T follicular helper cell (primary cell): ENCODE measurements around the gene GCNT1.
"Not testable (repeated sequence)": the region's sequence is repeated elsewhere in the genome, so short reads cannot be mapped to it uniquely, and the experiment has no call there.

Experiments used
- DNase-seq: peaks from one replicate; pipeline ENCODE4 v3.0.0-alpha.2; 2020; ENCODE audit warnings: low read depth
- total RNA-seq, 2 experiments: gene quantifications; one replicate each; lab custom pipeline; 2026; lab: John Stamatoyannopoulos, UW

GCNT1 gene
- 11.2 to 36.1 reads per million in 2 experiments for total RNA-seq

DNA sequence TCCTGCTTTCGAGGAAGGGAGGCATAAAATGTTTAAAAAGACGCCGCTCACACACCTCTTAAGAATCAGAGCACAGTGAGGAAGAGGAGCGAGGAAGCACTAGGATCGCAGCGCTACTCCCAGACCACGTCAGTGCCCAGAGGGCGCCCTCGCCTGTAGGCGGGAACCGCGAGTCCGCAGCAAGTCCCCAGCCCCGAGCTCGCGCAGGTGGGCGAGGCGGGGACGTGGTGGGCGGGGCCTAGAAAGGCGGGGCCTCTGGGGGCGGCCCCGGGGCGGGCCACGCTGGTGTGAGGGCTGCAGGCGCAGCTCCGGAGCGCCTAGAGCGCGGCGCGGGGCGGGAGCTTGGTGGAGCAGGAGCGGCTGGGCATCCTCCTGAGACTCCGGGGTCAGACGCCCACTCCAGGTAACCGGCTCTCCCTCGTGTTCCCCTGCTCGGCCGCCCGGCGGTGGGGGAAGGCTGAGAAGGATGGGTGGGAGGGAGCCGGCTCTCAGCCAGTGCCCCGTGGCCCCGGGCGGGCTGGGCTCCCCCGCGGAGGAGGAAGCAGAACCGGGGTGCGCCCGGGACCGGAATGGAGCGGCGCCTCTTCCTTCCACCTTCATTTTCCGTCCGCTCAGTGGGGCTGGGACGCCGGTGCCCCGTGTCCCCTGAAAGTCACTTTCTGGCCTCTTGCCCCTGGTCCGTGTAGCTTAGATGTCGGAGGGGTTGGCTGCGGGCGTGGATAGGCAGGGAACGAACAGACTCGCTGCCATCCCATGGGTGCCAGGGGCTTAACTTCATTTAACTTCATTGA lies at the start of gene GCNT1:
Gene GCNT1, plus strand, starts transcription at position 280 of the 791 bp plus-strand sequence. CDS start 43,200 bp downstream, outside the sequence.
- peak; percentile 81 for DNase-seq

DNA sequence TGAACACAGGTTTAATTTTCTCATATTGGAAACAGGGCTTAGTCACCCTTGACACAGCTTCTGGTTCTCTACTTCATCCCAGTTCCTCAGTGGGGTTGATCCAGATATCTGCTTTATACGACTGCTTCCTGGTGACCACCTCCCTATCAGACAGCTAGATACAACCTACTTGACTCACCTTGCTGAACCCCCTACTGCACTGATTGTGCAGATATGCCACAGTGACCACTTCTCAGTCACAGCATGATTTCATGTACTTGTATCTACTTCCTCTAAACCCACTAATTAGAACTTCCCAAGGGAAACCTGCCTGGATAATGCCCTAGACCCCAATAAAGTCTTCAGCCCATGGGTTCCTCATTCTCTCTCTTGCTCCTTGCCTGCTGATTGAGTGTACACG lies 46.3 kb upstream of the GCNT1 start:
- DNase-seq, result no peak

DNA sequence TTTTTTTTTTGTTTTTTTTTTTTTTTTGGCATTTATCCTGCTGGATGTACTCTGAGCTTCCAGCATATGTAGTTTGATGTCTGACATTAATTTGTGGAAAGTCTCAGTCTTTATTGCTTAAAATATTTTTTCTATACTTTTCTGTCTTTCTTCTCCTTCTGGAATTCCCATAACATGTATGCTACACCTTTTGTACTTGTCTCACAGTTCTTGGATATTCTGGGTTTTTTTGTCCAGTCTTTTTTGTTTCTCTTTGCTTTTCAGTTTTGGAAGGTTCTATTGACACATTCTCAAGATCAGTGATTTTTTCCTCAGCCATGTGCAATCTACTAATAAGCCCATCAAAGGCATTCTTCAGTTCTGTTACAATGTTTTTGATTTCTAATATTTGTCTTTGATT lies 45.3 kb upstream of the GCNT1 start:
- DNase-seq, result no peak

DNA sequence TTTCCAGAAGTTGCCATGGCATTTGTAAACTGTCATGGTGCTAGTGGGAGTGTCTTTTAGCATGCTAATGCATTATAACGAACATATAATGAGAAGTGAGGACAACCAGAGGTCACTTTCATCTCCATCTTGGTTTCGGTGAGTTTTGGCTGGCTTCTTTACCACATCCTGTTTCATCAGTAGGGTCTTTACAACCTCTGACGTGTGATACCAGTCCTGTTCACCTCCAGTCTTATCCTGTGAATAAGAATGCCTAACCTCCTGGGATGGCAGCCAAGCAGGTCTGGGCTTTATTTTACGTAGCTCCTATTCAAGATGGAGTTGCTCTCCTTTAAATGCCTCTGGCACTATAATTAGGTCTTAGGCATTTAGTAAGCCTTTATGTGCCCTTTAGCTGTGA lies 44.3 kb upstream of the GCNT1 start:
- no peak for DNase-seq

DNA sequence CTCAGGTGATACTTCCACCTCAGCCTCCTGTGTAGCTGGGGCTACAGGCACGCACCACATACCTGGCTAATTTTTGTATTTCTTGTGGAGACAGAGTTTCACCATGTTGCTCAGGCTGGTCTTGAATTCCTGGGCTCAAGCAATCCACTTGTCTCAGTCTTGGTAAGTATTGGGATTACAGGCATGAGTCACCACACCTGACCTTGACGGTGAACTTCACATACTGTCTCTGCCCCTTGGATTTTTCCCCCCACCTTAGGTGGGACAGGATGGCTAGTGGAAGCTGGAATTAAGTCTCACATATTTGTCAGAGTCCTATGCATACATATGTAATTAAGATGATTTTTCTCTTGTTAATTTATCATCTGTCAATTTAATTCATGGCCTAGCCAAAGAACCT lies 43.8 kb upstream of the GCNT1 start:
- DNase-seq, result no peak

DNA sequence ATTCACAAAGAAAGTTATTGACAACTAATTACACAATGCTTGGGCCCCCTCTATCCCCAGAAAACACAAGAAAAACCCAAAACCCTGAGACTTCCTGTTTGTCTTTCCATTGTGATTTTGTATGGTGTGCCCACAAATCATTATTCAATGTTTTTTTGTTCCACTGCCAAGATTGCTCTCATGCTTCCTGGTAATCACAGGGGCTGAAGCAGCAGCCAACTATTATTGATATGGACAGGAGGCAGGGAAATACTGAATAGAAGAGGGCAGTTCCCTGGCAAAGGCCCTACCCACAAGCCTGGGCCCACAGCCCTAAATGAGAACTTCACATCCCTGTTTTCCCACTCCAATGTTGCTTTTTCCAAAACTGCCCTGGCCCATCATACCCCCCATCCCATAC lies 43.3 kb upstream of the GCNT1 start:
- no peak for DNase-seq

DNA sequence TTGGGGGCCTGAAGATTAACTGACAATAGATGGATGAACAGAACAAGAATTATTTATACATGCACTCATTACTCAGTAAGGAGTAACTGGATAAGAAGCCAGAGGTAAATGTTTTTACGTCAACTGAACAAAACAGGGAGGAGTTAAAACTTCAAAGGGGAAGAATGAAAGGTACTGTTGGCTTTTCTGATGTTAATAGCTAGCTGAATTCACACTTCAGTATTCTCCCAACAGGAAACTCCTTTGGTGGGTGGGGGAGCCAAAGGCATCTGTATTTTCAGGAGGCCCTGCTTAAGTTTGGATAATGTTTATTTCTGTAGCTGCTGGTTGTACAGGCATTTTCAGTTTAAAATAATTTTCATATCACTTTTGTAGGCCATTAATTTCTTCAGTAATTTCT lies 41.6 kb upstream of the GCNT1 start:
- DNase-seq, result no peak

DNA sequence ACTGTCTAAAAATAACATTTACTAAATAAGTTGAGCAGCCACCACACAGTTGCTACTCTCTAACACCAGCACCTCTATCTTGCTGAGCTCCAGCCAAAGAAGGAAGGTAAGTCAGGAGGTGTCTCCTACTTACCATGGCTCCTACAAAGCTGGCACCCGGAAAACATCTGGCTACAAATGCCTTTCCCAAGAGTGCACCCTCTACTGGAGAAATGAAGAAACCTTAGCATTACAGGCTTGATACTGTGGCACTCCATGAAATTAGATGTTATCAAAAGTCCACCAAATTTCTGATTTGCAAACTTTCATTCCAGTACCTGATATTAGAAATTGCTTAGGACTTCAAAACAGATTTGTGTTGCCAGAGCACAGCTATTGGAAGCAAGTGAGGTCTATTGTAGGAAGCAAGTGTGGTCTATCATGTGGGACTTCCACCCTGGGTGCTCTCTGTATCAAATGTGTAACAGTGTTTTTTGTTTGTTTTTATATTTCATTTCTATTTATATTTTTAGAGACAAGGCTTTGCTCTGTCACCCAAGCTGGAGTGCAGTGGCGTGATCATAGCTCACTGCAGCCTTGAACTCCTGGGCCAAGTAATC lies 39.1 kb upstream of the GCNT1 start:
- DNase-seq, result no peak

DNA sequence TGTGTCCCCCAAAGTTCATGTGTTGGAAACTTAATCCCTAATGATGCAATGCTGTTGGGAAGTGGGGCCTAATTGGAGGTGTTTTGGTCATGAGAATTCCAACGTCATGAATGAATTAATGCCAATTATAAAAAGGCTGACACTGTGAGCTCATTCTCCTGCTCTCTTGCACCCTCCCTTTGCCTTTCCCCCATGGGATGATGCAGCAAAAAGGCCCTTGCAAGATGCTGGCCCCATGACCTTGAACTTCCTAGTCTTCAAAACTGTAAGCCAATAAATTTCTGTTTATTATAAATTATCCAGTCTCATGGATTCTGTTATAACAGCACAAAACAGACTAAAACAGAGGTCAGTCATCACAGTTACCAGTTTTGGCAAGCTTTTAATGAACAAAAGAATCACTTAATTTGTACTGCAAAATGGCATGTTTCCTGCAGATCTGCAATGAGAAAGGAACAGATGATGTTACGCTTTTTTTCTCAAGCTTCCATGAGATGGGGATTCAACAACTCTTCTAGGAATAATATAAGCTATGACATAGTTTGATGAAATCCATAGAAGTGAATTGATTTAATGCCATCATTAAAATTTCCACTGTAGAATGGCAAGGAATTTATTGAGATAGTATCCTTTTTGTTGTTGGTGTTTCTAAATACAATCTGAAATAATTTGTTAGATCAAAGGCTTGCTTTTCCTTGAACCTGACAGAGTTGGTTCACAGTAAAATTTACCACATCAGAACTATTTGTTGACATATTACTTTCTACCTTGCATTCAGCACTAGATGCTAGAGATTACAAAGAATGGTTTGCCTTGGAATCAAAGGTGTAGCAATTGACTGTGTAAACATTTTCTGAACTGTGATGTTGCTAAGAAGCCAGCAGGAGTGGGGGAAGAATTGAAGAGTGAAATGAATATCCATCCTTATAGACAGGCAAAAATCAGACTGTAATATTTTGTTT lies 35.5 kb upstream of the GCNT1 start:
- DNase-seq, result no peak

DNA sequence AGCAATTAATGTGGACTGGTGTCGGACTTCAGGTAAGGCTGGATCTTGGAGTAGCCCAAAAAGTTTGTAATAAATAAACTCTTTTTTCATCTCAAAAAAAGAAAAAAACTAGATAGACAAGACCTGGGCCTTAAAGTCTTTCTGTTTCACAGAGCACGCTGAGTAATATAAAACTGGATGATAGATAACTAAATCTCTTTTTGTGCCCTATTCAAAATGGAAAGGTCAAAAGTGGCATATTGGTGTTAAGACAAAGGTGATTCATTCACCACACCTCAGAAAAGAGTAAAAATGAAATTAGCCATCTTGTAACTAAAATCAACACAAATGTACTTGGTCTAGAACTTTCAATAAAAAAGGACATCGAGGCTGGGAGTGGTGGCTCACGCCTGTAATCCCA lies 34.5 kb upstream of the GCNT1 start:
- no peak for DNase-seq

DNA sequence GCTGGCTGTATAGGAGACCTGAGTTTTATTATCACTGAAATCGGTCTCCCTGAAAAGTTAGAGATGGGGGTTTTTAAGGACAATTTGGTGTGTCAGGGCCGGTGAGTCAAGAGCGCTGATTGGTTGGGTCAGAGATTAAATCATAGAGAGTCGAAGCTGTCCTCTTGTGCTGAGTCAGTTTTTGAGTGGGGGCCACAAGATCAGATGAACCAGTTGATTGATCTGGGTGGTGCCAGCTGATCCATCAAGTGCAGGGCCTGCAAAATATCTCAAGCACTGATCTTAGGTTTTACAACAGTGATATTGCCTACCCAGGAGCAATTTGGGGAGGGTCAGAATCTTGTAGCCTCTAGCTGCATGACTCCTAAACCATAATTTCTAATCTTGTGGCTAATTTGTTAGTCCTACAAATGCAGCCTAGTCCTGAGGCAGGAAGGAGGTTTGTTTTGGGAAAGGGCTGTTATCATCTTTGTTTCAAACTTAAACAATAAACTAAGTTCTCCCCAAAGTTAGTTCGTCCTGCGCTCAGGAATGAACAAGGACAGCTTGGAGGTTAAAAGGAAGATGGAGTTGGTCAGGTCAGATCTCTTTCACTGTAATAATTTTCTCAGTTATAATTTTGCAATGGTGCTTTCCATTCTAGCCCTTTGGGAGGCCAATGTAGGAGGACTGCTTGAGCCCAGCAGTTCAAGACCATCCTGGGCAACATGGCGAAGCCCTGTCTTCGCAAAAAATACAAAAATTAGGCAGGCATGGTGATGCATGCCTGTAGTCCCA lies 33.1 kb upstream of the GCNT1 start:
- no peak for DNase-seq

DNA sequence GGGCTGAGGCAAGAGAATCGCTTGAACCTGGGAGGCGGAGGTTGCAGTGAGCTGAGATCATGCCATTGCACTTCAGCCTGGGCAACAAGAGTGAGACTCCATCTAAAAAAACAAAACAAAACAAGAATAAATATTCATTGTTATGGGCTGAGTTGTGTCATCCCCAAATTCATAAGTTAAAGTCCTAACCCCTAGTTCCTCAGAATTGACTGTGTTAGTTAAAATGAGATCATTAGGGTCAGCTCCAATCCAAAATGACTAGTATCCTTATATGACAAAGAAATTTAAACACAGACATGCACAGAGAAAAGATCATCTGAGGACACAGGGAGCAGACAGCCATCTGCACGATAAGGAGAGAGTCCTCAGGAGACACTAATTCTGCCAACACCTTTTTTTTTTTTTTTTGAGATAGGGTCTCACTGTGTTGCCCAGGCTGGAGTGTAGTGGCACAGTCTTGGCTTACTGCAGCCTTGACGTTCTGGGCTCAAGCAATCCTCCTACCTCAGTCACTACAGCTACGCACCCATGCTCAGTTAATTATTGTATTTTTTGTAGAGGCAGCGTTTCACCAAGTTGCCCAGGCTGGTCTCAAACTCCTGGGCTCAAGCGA lies 32.1 kb upstream of the GCNT1 start:
- DNase-seq, result no peak

DNA sequence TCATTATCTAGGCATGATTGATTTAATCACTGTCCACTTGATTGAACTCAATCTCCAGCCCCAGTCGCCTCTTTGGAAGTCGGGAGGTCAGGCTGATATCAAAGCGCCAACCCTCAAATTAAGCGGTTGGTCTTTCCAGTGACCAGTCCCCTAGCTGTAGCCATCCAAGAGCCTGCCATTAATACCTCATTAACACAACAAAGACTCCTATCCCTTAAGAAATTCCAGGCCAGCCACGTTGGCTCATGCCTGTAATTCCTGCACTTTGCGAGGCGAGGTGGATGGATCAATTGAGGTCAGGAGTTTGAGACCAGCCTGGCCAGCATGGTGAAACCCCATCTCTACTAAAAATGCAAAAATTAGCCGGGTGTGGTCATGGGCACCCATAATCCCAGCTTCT lies 27.4 kb upstream of the GCNT1 start:
- DNase-seq, result no peak

DNA sequence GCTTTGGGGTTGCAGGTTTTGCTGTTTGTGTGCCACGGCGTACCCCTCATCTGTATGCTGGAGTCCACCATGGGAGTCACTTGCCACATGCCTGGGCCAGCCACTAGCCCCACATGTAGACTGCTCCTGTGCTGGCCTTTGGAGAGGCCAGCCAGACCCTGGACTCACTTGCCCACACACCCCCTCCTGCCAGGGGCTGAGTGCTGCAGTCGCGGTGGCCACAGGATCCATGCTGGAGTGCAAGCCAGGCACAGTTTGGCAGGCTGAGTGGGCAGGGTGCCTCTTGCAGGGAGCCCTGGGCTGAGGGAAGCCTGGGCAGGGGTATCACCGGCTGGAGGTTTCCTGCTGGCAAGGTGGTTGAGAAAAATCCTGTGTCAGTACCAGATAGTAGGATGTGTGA lies 25.6 kb upstream of the GCNT1 start:
- DNase-seq, result no peak

DNA sequence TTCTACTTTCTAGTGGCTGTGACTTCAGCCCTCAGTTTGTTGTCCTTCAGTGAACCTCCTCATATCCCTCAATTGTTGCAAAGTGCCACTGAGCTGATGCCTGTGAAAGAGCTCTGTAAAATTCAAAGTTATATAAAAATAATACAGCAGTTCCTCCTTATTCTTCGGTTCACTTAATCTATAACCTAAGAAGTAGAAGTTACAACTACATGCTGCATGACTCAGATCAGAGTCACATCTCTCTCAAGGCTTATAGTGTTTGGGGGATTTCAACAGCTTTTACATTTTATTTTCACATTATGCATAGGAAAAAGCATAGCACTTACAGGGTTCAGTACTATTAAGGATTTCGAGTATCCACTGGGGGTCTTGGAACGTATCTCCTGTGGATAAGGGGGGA lies 25.1 kb upstream of the GCNT1 start:
- DNase-seq, result no peak

DNA sequence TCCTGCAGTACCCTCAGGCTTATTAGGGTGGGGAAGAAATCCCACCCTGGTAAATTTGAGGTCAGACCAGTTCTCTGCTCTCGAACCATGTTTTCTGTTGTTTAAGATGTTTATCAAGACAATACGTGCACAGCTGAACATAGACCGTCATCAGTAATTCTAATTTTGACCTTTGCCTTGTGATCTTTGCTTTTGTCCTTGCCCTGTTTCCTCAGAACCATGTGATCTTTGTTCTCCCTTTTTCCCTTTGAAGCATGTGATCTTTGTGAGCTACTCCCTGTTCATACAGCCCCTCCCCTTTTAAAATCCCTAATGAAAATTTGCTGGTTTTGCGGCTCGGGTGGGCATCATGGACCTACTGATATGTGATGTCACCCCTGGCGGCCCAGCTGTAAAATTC lies 24.1 kb upstream of the GCNT1 start:
- not testable (repeated sequence) for DNase-seq

DNA sequence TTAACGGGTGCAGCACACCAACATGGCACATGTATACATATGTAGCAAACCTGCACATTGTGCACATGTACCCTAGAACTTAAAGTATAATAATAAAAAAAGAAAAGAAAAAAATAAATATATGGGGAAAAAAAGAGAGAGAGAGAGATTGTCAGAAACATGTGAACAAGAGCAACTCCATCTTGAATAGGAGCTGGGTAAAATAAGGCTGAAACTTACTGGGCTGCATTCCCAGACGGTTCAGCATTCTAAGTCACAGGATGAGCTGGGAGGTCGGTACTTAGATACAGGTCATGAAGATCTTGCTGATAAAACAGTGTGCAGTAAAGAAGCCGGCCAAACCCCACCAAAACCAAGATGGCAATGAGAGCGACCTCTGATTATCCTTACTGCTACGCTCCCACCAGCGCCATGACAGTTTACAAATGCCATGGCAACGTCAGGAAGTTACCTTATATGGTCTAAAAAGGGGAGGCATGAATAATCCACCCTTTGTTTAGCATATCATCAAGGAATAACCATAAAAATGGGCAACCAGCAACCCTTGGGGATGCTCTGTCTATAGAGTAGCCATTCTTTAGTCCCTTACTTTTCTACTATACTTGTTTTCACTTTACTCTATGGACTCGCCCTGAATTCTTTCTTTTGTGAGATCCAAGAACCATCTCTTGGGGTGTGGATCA lies 21.8 kb upstream of the GCNT1 start:
- DNase-seq, result not testable (repeated sequence)

DNA sequence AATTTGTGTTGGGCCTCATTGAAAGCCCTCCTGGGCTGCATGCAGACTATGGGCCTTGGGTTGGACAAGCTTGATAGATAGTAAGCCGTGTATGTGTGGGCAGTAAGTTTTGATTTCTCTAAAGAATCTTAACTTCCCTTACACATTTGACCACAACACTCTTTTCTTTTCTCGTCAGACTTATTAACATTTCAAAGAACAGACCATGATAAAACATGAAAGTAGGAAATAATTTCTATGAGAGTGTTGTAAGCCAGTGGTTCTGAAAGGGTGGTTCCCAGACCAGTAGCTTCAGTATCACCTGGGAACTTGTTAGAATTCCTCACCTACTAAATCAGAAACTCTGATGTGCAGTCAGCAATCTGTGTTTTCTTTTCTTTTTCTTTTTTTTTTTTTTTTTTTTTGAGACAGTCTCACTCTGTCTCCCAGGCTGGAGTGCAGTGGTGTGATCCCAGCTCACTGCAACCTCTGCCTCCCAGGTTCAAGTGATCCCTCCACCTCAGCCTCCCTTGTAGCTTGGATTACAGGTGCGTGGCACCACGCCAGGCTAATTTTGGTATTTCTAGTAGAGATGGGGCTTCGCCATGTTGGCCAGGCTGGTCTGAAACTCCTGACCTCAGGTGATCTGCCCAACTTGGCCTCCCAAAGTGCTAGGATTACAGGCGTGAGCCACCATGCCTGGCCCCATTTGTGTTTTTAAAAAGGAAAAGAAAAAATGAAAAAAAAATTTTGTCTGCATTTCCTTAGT lies 20.0 kb upstream of the GCNT1 start:
- DNase-seq, result no peak

DNA sequence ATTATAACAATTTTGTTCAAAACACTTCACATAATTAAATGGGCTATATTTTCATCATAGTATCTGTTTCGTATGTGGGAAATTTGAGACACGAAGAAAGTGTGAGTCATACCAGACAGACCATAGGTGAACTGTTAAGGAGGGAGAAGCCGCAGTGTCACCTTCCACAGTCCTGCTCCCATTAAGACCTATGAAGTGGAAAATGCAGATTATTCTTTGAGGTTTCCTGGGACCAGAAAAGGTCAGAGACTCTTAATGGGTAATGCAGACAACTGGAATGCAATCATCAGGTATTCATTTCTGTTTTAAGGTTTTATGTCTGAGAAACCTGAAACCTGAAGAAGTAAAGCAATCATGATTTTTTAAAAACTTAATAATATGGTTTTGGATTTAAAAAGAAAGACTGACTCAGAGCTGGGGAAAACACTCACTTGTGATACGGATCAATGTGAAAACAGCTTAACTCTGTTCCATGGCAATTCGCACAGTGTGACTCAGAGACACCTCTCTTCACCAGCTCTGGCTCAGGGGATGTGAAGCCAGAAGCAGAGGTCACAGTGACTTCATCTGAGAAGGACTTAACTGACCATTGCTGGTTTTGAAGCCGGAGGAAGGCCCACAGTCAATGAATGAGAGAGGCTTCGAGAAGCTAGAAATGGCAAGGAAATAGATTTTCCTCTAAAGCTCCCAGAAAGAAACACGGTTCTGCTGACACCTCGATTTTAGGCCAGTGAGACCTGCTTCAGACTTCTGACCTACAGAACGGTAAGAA lies 17.2 kb upstream of the GCNT1 start:
- no peak for DNase-seq
